ENCODE data around the gene COBL.

The COBL gene

GRCh38 chr7:51080622-51081269 is 235.9 kb downstream of the COBL start:
- no peak overlapping the region for H3K4me3 ChIP-seq (ENCODE audit: low read depth, low read length)

GRCh38 chr7:51080216-51080615 is 236.4 kb downstream of the COBL start:
- in situ Hi-C loops (cut with HindIII; ENCODE audit: low sequenced_read_pairs) = no loop called here
- DNase-seq (ENCODE audit: low read depth) = no peak
- no peak overlapping the region for H3K4me3 ChIP-seq (ENCODE audit: low read depth, low read length)
- TF ChIP-seq, protein P1, sequence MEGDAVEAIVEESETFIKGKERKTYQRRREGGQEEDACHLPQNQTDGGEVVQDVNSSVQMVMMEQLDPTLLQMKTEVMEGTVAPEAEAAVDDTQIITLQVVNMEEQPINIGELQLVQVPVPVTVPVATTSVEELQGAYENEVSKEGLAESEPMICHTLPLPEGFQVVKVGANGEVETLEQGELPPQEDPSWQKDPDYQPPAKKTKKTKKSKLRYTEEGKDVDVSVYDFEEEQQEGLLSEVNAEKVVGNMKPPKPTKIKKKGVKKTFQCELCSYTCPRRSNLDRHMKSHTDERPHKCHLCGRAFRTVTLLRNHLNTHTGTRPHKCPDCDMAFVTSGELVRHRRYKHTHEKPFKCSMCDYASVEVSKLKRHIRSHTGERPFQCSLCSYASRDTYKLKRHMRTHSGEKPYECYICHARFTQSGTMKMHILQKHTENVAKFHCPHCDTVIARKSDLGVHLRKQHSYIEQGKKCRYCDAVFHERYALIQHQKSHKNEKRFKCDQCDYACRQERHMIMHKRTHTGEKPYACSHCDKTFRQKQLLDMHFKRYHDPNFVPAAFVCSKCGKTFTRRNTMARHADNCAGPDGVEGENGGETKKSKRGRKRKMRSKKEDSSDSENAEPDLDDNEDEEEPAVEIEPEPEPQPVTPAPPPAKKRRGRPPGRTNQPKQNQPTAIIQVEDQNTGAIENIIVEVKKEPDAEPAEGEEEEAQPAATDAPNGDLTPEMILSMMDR (IDR thresholded peaks at IDR 0.05; ENCODE audit: low read depth, low read length, missing control alignments) = no peak

More at GRCh38 chr7:51080622-51081269, 235.9 kb downstream of the COBL start:
- peak; percentile 12 for DNase-seq (ENCODE audit: low read depth)
- TF ChIP-seq, protein P1 (IDR thresholded peaks at IDR 0.05; ENCODE audit: low read depth, low read length, missing control alignments) = no peak
- in situ Hi-C loops (cut with HindIII; ENCODE audit: low sequenced_read_pairs) = no loop called here

DNA sequence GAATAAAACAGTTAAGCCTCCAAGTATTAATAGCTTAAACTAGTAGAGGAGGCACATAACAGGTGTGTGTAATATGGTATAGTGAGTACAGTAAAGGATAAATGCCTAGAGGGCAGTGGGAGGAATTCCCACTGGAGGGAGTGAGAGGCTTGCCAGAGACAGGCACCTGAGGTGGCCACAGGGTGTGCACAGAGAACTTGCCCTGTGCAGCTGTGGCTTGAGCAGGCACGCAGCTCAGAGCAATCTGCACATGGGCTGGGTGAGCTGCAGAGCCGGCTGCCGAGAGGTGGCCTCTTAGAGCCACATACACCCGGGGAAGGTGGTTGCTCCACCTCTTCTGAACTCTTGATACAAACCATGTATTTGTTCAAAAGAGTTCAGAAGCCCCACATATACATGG is 237.1 kb downstream of the COBL start:
- no peak for DNase-seq (ENCODE audit: low read depth)
- no peak overlapping the region for H3K4me3 ChIP-seq (ENCODE audit: low read depth, low read length)
- TF ChIP-seq, protein P1 (IDR thresholded peaks at IDR 0.05; ENCODE audit: low read depth, low read length, missing control alignments) = no peak
- in situ Hi-C loops (cut with HindIII; ENCODE audit: low sequenced_read_pairs) = no loop called here

GRCh38 chr7:51078653-51079052 is 238.0 kb downstream of the COBL start:
- in situ Hi-C loops (cut with HindIII; ENCODE audit: low sequenced_read_pairs) = no loop called here
- no peak overlapping the region for H3K4me3 ChIP-seq (ENCODE audit: low read depth, low read length)
- no peak for DNase-seq (ENCODE audit: low read depth)
- TF ChIP-seq, protein P1 (IDR thresholded peaks at IDR 0.05; ENCODE audit: low read depth, low read length, missing control alignments) = no peak

DNA sequence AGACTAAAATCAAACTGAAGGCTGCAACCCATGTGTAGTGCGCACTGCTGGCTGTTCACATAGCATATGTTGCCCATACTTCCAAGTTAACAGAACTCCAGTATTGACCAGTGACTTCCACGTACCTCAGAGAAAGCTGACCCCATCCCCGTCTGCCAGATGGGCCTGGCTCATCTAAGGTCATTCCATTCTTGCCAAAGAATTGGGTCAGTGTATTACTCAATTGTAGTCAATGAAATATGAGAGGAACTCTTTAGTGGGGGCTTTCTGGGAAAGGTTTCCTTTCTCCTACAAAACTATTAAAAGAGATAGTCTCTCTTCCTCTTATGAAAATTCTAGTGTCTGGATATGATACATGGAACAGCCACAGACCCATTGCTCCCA is 238.6 kb downstream of the COBL start:
- in situ Hi-C loops (cut with HindIII; ENCODE audit: low sequenced_read_pairs) = no loop called here
- DNase-seq (ENCODE audit: low read depth) = no peak
- TF ChIP-seq, protein P1 (IDR thresholded peaks at IDR 0.05; ENCODE audit: low read depth, low read length, missing control alignments) = no peak
- no peak overlapping the region for H3K4me3 ChIP-seq (ENCODE audit: low read depth, low read length)

DNA sequence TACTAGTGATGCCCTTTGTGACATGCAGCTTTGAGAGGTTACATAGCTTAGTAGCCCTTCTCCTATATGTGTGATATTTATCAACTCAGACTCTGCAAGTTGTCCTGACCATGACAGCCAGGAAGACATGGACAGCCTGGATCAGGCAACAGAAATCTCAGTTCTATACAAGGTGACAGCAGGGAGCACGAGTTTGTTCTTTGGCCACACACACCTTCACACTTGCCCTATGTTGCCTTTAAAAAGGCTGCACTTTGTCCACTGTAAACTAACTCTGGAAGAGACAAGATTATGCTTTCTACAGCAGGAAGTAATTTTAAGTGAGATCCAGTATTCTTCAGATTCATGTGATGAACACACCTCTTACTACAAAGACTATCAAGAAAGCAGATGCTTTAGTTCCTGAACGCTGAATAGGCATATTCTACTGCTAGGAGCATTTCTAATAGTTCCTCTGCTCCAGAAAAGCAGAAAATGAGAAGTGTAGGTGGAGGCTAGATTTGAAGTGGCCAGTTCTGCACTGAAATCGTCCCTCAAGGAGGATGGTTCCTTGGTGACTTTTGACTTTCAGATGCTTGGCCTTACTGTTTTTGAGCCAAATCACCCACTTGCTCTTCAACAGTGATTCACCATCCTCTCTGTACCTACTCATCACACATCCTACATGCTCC is 239.2 kb downstream of the COBL start:
- in situ Hi-C loops (cut with HindIII; ENCODE audit: low sequenced_read_pairs) = no loop called here
- no peak for DNase-seq (ENCODE audit: low read depth)
- TF ChIP-seq, protein P1 (IDR thresholded peaks at IDR 0.05; ENCODE audit: low read depth, low read length, missing control alignments) = no peak
- no peak overlapping the region for H3K4me3 ChIP-seq (ENCODE audit: low read depth, low read length)
